HCT116 (cell line): ENCODE data around the gene CFAP58. TPM values are rescaled to one million over a fixed set of nuclear protein-coding genes. Genes with fewer than 3 reads are reported as not detected.

Experiments used
- ATAC-seq: fragments of 200-7000 bp; cut with Tn5 transposase; 2 replicates; pipeline ENCODE4 v1.9.1; 2020; ENCODE audit warnings: mild to moderate bottlenecking, moderate library complexity
- BruUV-seq: library from RNA; stranded (reverse); fragments of 400-500 nt; replicated peaks from 2 replicates; lab custom pipeline; 2021; lab: Mats Ljungman, UMichigan
- CTCF ChIA-PET: fragments of 300-600 bp; sonication (Branson Sonifier 250); formaldehyde crosslinking; loops from one replicate; lab custom pipeline; 2021; ENCODE audit warnings: antibody characterized with exemption; lab: Charles Lee
- POLR2A ChIA-PET: fragments of 300-600, 350-600 bp; sonication (Branson Sonifier 250); formaldehyde crosslinking; loops from one replicate; lab custom pipeline; 2021; ENCODE audit warnings: antibody characterized with exemption; lab: Charles Lee
- RAD21 ChIA-PET, 2 experiments: fragments of 300-600 bp; sonication (Branson Sonifier 250); formaldehyde crosslinking; loops; one replicate each; lab custom pipeline; 2023; ENCODE audit warnings: low total read pairs in 2 of 2; ENCODE audit not compliant: uncharacterized antibody in 2 of 2, unreplicated experiment in 2 of 2, low non-redundant PET in 1 of 2; lab: Charles Lee
- DNase-seq: peaks from one replicate; pipeline ENCODE4 v3.0.0-alpha.2; 2010; ENCODE audit warnings: low read depth, low spot score
- H2AFZ ChIP-seq: fragments of 200-600 bp; shearing (Covaris generic), sonication (generic); 2 replicates; pipeline ENCODE4 v1.6.1; 2017; ENCODE audit warnings: low read depth, mixed run types, mixed read lengths, antibody characterized with exemption, low read length; ENCODE audit not compliant: poor library complexity, severe bottlenecking
- H3K27ac ChIP-seq: 2 replicates; pipeline ENCODE4 v1.5.1; 2012; ENCODE audit warnings: low read depth, low read length
- H3K27me3 ChIP-seq: fragments of 200-600 bp; sonication (generic); 2 replicates; pipeline ENCODE4 v1.6.1; 2016; ENCODE audit warnings: mixed run types, low read length, mixed read lengths; ENCODE audit not compliant: insufficient read depth
- H3K36me3 ChIP-seq, 2 experiments: fragments of 200-500 bp in 1 of 2; fragments of 200-600 bp in 1 of 2; sonication (Bioruptor generic) in 1 of 2; sonication (generic) in 1 of 2; 2 replicates each; pipeline versions ENCODE4 v1.5.1 to v1.6.1; 2014 to 2016; ENCODE audit warnings: low read length in 2 of 2, inconsistent platforms in 1 of 2, mixed read lengths in 1 of 2, mixed run types in 1 of 2; ENCODE audit not compliant: insufficient read depth in 2 of 2, control insufficient read depth in 1 of 2
- H3K4me1 ChIP-seq, 2 experiments: fragments of 200-600 bp in 1 of 2; sonication (generic) in 1 of 2; 2 replicates each; pipeline versions ENCODE4 v1.5.1 to v1.6.1; 2012 to 2017; ENCODE audit warnings: low read length in 2 of 2, inconsistent platforms in 1 of 2, mild to moderate bottlenecking in 1 of 2, mixed read lengths in 1 of 2, mixed run types in 1 of 2, moderate library complexity in 1 of 2; ENCODE audit not compliant: insufficient read depth in 2 of 2, control insufficient read depth in 1 of 2
- H3K4me2 ChIP-seq: fragments of 200-600 bp; sonication (generic); 2 replicates; pipeline ENCODE4 v1.6.1; 2017; ENCODE audit warnings: mixed run types, low read length, mixed read lengths
- H3K4me3 ChIP-seq, 2 experiments: fragments of 200-600 bp in 1 of 2; sonication (generic) in 1 of 2; replicated peaks in 1 of 2; 2 replicates each; pipeline ENCODE4 v1.5.1; 2011 to 2016; ENCODE audit warnings: low read length in 2 of 2, control low read depth in 1 of 2, low read depth in 1 of 2, mild to moderate bottlenecking in 1 of 2, mixed read lengths in 1 of 2, mixed run types in 1 of 2
- H3K79me2 ChIP-seq: fragments of 200-600 bp; sonication (generic); 2 replicates; pipeline ENCODE4 v1.6.1; 2017; ENCODE audit warnings: mild to moderate bottlenecking, mixed run types, low read length, moderate library complexity, mixed read lengths; ENCODE audit not compliant: insufficient read depth
- H3K9ac ChIP-seq: fragments of 200-600 bp; sonication (generic); 2 replicates; pipeline ENCODE4 v1.6.1; 2016; ENCODE audit warnings: low read length, mixed read lengths
- H3K9me2 ChIP-seq: fragments of 200-600 bp; sonication (generic), shearing (Covaris generic); 2 replicates; pipeline ENCODE4 v1.6.1; 2017; ENCODE audit warnings: mixed run types, mild to moderate bottlenecking, moderate library complexity; ENCODE audit not compliant: insufficient read depth
- H3K9me3 ChIP-seq, 2 experiments: fragments of 200-500 bp in 1 of 2; fragments of 200-600 bp in 1 of 2; sonication (Bioruptor generic) in 1 of 2; sonication (generic) in 1 of 2; 2 replicates each; pipeline ENCODE4 v1.6.1; 2014 to 2017; ENCODE audit warnings: low read length in 2 of 2, mixed read lengths in 2 of 2, inconsistent platforms in 1 of 2, low read depth in 1 of 2, mild to moderate bottlenecking in 1 of 2, mixed run types in 1 of 2, moderate library complexity in 1 of 2; ENCODE audit not compliant: control insufficient read depth in 1 of 2, insufficient read depth in 1 of 2
- H4K20me1 ChIP-seq: fragments of 200-600 bp; sonication (generic), shearing (Covaris generic); 2 replicates; pipeline ENCODE4 v1.6.1; 2017; ENCODE audit warnings: mixed run types, mild to moderate bottlenecking, moderate library complexity; ENCODE audit not compliant: insufficient read depth
- CBX3 ChIP-seq: IDR thresholded peaks from 2 replicates; pipeline ENCODE4 v1.6.1; 2012; ENCODE audit warnings: low read depth
- ELF1 ChIP-seq: IDR thresholded peaks from 2 replicates; pipeline ENCODE4 v1.6.1; 2012; ENCODE audit warnings: low read depth, borderline replicate concordance
- EZH2 ChIP-seq: fragments of 200-600 bp; sonication (generic); IDR thresholded peaks from 2 replicates; pipeline ENCODE4 v1.6.1; 2017; ENCODE audit warnings: antibody characterized with exemption, mixed run types
- EZH2phosphoT487 ChIP-seq: fragments of 200-600 bp; IDR thresholded peaks from 2 replicates; pipeline ENCODE4 v1.6.1; 2018; ENCODE audit warnings: antibody characterized with exemption, borderline replicate concordance
- MAX ChIP-seq: IDR thresholded peaks from 2 replicates; pipeline ENCODE4 v1.6.1; 2012
- SIN3A ChIP-seq: IDR thresholded peaks from 2 replicates; pipeline ENCODE4 v1.6.1; 2012; ENCODE audit warnings: low read depth
- SRF ChIP-seq: IDR thresholded peaks from 2 replicates; pipeline ENCODE4 v1.6.1; 2012; ENCODE audit warnings: low read depth
- TCF7L2 ChIP-seq: IDR thresholded peaks from 2 replicates; pipeline ENCODE4 v1.7.0; 2011; ENCODE audit warnings: borderline replicate concordance, inconsistent platforms; ENCODE audit not compliant: insufficient read depth, insufficient read length; ENCODE audit errors: extremely low read depth
- ZNF274 ChIP-seq: fragments of 200-500 bp; sonication (Bioruptor generic); IDR thresholded peaks from 2 replicates; pipeline ENCODE4 v1.6.1; 2014; ENCODE audit warnings: mild to moderate bottlenecking, low read depth, low read length, inconsistent platforms
- intact Hi-C: fragments of 100-400 bp; cut with micrococcal nuclease; formaldehyde crosslinking; loops from 2 replicates; pipeline ENCODE4 v1.10.0; 2022
- total RNA-seq: library from RNA; stranded (reverse); gene quantifications from one replicate; pipeline ENCODE4 v1.2.1, GENCODE V29; 2021; ENCODE audit not compliant: unreplicated experiment
- TF ChIP-seq, protein P1 (sequence below): IDR thresholded peaks from 2 replicates; pipeline ENCODE4 v1.6.1; 2011; ENCODE audit warnings: mild to moderate bottlenecking, low read length, moderate library complexity; ENCODE audit not compliant: insufficient replicate concordance; ENCODE audit errors: extremely low read depth
- TF ChIP-seq, protein P2 (sequence below): IDR thresholded peaks from 2 replicates; pipeline ENCODE4 v1.6.1; 2012; ENCODE audit warnings: low read depth

CFAP58 gene
- total RNA-seq, 1 experiment from 2014 or later: 0.91 TPM

- Histone ChIP-seq H3K9me2 (no peaks in the 10 kb centered on the region), H4K20me1 (no peaks in the 10 kb centered on the region), H3K27ac (no peak overlapping the region), H3K4me1 (peaks cover 0 to 5% of the 10 kb centered on the region in 2 experiments; a peak in 1 of 4 replicates), H3K9ac (no peak overlapping the region), H3K79me2 (no peaks in the 10 kb centered on the region; the same call in 1 of the 2 replicates), H3K9me3 (no peaks in the 10 kb centered on the region), H3K27me3 (no peaks in the 10 kb centered on the region), H3K4me3 (no peak overlapping the region), H2AFZ (no peak overlapping the region), H3K36me3 (peaks cover 1 to 4% of the 10 kb centered on the region in 2 experiments; a peak in 2 of 4 replicates), H3K4me2 (no peak overlapping the region)
- BruUV-seq: no TSS peak
- DNase-seq: no peak
- no peak for ATAC-seq
- POLR2A ChIA-PET: no interaction called here
- RAD21 ChIA-PET: interaction anchor here in 1 of 2 experiments (2.2 kb wide), 1 partner anchor 46 kb away, joined by 4 read pairs; the partner anchor contains the start of gene CFAP58
- CTCF ChIA-PET: interaction anchor here (1.1 to 3.9 kb wide), 6 partner anchors 14 to 315 kb away, joined by 3 to 25 read pairs (median 6); partner anchors contain the start of gene CFAP58
- TF ChIP-seq SRF: no peak
- no peak for TF ChIP-seq SIN3A
- intact Hi-C loops: no loop called here
These were observed 45.8 kb upstream of the CFAP58 start for GRCh38 chr10:104307576-104308438.

GRCh38 chr10:104308439-104308903, 45.2 kb upstream of the CFAP58 start:
- H4K20me1 ChIP-seq: no peaks in the 10 kb centered on the region
- no TSS peak for BruUV-seq
- POLR2A ChIA-PET: no interaction called here
- intact Hi-C loops: no loop called here
- H2AFZ ChIP-seq: no peak overlapping the region
- CTCF ChIA-PET: interaction anchor here (1.1 to 3.9 kb wide), 3 partner anchors 13 to 43 kb away, joined by 3 to 25 read pairs (median 4); no protein-coding TSS in a partner anchor
- H3K27me3 ChIP-seq: no peaks in the 10 kb centered on the region
- H3K9me2 ChIP-seq: no peaks in the 10 kb centered on the region
- H3K36me3 ChIP-seq: peaks cover 5 to 10% of the 10 kb centered on the region in 2 experiments; a peak in 2 of 4 replicates
- RAD21 ChIA-PET: no interaction called here
- no peaks in the 10 kb centered on the region for H3K9me3 ChIP-seq
- H3K79me2 ChIP-seq: no peaks in the 10 kb centered on the region; the same call in 1 of the 2 replicates
- DNase-seq (no peak), ATAC-seq (no peak)
- H3K4me1 ChIP-seq: peaks cover 0 to 5% of the 10 kb centered on the region in 2 experiments; a peak in 1 of 4 replicates
- H3K9ac ChIP-seq: no peak overlapping the region
- H3K4me3 ChIP-seq: no peak overlapping the region
- no peak overlapping the region for H3K27ac ChIP-seq
- H3K4me2 ChIP-seq: no peak overlapping the region
- TF ChIP-seq, protein P1, sequence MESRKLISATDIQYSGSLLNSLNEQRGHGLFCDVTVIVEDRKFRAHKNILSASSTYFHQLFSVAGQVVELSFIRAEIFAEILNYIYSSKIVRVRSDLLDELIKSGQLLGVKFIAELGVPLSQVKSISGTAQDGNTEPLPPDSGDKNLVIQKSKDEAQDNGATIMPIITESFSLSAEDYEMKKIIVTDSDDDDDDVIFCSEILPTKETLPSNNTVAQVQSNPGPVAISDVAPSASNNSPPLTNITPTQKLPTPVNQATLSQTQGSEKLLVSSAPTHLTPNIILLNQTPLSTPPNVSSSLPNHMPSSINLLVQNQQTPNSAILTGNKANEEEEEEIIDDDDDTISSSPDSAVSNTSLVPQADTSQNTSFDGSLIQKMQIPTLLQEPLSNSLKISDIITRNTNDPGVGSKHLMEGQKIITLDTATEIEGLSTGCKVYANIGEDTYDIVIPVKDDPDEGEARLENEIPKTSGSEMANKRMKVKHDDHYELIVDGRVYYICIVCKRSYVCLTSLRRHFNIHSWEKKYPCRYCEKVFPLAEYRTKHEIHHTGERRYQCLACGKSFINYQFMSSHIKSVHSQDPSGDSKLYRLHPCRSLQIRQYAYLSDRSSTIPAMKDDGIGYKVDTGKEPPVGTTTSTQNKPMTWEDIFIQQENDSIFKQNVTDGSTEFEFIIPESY: no peak
- TF ChIP-seq, protein P2, sequence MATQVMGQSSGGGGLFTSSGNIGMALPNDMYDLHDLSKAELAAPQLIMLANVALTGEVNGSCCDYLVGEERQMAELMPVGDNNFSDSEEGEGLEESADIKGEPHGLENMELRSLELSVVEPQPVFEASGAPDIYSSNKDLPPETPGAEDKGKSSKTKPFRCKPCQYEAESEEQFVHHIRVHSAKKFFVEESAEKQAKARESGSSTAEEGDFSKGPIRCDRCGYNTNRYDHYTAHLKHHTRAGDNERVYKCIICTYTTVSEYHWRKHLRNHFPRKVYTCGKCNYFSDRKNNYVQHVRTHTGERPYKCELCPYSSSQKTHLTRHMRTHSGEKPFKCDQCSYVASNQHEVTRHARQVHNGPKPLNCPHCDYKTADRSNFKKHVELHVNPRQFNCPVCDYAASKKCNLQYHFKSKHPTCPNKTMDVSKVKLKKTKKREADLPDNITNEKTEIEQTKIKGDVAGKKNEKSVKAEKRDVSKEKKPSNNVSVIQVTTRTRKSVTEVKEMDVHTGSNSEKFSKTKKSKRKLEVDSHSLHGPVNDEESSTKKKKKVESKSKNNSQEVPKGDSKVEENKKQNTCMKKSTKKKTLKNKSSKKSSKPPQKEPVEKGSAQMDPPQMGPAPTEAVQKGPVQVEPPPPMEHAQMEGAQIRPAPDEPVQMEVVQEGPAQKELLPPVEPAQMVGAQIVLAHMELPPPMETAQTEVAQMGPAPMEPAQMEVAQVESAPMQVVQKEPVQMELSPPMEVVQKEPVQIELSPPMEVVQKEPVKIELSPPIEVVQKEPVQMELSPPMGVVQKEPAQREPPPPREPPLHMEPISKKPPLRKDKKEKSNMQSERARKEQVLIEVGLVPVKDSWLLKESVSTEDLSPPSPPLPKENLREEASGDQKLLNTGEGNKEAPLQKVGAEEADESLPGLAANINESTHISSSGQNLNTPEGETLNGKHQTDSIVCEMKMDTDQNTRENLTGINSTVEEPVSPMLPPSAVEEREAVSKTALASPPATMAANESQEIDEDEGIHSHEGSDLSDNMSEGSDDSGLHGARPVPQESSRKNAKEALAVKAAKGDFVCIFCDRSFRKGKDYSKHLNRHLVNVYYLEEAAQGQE: no peak
- TF ChIP-seq CBX3: no peak
- no peak for TF ChIP-seq ZNF274
- TF ChIP-seq EZH2phosphoT487: no peak
- TF ChIP-seq ELF1: no peak
- no peak for TF ChIP-seq EZH2
- no peak for TF ChIP-seq TCF7L2
- TF ChIP-seq MAX: no peak
